ENCODE data around the gene L3MBTL2.
"Not testable (repeated sequence)": the region's sequence is repeated elsewhere in the genome, so short reads cannot be mapped to it uniquely, and the experiment has no call there.

The L3MBTL2 gene

GRCh38 chr22:41204992-41205900 lies at the start of gene L3MBTL2:
L3MBTL2 (plus strand) TSS chr22:41205312; CDS start chr22:41205363, 51 bp downstream.
- DNase-seq, result peak; percentile 99

GRCh38 chr22:41157083-41157482 lies 48.0 kb upstream of the L3MBTL2 start:
- DNase-seq, result no peak

- DNase-seq, result no peak
Measured at GRCh38 chr22:41169157-41169556, 36.0 kb upstream of the L3MBTL2 start.

DNA sequence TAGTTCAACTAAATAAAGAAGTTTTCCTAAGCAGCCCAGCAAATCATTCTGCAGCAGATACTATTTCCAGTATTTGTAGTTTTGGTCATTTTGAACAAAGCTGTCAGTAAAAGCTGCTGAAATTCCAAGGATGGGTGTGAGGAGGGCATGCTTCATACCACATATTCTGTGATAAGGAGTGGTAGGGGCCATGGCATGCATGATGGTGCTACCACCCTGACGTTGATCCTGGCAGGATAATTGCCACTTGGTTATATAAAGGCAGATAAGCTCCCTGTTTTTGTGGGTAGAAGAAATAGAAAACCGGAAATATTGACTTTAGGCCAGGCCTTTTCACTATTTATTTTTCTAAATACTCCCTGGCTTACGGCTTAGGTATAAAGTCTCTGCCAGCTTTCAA lies 33.1 kb upstream of the L3MBTL2 start:
- DNase-seq, result no peak

DNA sequence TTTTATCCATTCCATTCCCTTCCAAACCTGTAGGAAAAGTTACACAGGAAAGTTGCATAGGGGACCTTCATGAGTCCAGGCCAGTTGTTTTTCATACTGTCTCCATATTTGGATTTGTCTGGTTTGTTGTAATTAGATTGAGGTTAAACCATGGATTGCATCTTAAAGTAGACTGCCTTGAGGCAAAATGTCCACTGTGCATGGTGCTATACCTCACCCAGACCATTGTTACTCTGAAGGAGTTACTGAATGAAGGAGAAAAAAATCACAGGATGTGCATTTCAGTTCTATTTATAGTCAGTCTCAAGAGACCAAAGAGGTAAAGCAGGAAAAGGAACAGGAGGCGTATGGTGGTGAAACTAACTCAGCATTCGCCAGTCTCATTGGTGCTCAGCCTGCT lies 29.6 kb upstream of the L3MBTL2 start:
- DNase-seq, result no peak

- DNase-seq, result no peak
Measured at GRCh38 chr22:41177040-41177621, 28.0 kb upstream of the L3MBTL2 start.

GRCh38 chr22:41177622-41178424 lies 27.3 kb upstream of the L3MBTL2 start:
- no peak for DNase-seq

DNA sequence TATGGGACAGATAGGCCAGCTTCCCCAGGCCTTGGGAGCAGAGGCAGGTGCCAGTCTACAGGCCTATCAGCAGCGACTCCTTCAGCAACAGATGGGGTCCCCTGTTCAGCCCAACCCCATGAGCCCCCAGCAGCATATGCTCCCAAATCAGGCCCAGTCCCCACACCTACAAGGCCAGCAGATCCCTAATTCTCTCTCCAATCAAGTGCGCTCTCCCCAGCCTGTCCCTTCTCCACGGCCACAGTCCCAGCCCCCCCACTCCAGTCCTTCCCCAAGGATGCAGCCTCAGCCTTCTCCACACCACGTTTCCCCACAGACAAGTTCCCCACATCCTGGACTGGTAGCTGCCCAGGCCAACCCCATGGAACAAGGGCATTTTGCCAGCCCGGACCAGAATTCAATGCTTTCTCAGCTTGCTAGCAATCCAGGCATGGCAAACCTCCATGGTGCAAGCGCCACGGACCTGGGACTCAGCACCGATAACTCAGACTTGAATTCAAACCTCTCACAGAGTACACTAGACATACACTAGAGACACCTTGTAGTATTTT lies 26.6 kb upstream of the L3MBTL2 start:
- DNase-seq, result no peak

DNA sequence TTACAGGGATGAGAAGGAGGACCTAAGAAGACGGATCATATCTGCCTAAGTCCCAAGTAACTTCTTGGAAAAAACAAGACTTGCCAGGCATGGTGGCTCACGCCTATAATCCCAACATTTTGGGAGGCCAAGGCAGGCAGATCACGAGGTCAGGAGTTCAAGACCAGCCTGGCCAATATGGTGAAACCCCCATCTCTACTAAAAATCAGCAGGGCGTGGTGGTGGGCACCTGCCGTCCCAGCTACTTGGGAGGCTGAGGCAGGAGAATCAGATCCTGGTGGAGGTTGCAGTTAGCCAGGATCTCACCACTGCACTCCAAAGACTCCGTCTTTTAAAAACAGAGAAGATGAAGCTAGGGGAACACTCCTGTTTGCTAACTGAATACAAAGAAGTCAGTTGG lies 24.8 kb upstream of the L3MBTL2 start:
- DNase-seq, result not testable (repeated sequence)

- no peak for DNase-seq
Measured at GRCh38 chr22:41180926-41181325, 24.2 kb upstream of the L3MBTL2 start.

GRCh38 chr22:41181349-41182241 lies 23.5 kb upstream of the L3MBTL2 start:
- no peak for DNase-seq

DNA sequence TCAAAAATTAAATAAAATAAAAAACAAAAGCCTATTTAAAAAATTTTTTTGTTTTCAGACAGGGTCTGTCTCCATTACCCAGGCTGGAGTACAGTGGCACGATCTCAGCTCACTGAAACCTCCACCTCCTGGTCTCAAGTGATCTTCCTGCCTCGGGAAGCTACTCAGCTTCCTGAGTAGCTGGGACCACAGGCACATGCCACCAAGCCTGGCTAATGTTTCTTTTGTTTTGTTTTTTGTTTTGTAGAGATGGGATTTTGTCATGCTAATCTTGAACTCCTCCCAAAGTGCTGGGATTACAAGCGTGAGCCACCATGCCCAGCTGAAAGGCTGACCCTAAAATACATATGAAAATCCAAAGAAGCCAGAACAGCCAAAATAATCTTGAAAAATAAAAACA lies 20.4 kb upstream of the L3MBTL2 start:
- DNase-seq, result no peak

DNA sequence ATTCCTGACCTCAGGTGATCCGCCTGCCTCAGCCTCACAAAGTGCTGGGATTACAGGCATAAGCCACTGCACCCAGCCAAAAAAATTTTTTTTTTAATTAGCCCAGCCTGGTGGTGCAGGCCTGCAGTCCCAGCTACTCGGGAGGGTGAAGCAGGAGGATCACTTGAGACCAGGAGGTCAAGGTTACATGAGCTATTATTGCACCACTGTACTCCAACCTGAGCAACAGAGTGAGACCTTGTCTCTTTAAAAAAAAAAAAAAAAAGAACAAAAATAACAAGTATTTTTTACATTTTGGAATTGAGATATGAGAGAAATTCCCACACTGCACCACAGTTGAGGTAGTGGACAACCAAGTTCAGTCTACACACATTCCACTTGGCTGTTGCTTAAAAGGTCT lies 13.6 kb upstream of the L3MBTL2 start:
- DNase-seq, result no peak

- no peak for DNase-seq
Measured at GRCh38 chr22:41193829-41194228, 11.3 kb upstream of the L3MBTL2 start.

GRCh38 chr22:41197038-41197972 lies 7.8 kb upstream of the L3MBTL2 start:
- DNase-seq, result peak; percentile 82

DNA sequence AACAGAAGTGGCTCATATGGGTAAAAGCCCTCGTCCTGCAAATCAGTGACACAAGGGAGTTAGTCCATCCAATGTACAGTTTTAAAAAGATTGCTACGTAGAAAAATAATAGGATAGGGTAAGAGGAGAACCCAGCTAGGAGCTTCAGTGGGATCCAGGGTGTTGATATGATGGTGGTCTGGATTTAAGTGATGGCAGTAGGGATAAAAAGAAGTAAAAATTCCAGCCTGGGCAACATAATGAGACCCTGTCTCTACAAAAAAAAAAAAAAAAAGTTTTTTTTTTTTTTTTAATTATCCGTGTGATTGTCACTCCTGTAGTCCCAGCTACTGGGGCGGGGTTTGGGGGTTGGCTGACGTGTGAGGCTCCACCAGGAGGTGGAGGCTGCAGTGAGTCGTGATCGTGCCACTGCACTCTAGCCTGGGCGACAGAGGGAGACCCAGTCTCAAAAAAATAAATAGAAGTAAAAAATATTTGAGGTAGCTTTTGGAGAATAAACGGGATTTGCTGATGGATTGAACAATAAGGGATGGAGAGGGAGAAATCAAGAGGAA lies 7.0 kb upstream of the L3MBTL2 start:
- peak; percentile 48 for DNase-seq

DNA sequence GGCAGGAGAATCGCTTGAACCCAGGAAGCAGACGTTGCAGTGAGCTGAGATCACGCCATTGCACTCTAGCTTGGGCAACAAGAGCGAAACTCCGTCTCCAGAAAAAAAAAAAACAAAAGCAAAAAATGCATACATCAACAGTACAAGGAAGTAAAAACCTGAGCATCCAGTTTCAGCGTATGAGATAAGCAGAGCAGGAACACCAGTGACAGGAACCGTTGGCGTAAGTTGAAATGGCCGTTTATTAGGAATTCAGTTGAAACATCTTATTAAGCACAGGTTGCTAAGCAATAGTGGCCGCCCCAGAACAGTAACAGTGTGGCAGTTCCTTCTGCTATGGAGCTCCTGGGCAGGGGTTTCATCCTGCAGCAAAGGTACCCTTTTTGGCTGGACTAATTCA lies 4.0 kb upstream of the L3MBTL2 start:
- DNase-seq, result no peak

DNA sequence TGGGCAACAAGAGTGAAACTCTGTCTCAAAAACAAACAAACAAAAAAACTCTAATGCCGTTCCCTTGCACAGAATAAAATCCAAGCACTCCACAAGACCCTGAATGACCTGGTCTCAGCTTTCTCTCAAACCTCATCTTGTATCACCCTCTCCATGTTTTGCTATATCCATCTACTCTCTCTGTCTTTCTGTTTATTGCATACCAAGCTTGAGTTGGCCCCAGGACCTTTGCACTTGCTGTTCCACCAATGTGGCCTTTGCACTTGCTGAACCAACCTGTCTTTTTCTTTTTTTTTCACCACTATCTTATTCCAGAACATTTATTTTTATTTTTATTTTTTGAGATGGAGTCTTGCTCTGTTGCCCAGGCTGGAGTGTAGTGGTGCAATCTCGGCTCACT lies 2.0 kb upstream of the L3MBTL2 start:
- no peak for DNase-seq

DNA sequence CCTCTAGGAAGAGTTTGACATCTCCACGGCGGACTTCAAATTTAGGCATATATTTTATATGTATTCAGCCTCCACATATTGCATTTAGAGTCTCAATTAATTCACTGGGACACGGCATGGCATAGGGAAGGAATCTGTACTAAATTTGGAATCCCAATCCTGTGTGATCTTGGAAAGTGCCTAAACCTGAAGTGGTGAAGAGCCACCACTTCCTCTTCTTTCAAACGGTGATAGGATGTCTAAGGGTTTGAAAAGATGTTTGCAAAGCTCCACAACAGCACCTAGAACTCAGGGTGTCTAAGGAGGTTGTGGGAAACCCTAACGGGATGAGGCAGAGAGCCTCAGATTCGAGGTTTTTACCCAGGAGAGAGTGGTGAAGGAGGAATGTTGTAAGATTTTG lies 1.0 kb upstream of the L3MBTL2 start:
- no peak for DNase-seq

- DNase-seq, result no peak
Measured at GRCh38 chr22:41206719-41207118, 1.6 kb downstream of the L3MBTL2 start.

- no peak for DNase-seq
Measured at GRCh38 chr22:41215409-41215808, 10.3 kb downstream of the L3MBTL2 start.
